KMS-11 (cell line): Measurements from ENCODE around the gene CRK.
A peak's percentile ranks its signal among the peaks of the same experiment; 100 is the strongest.
"Not testable (repeated sequence)": the region's sequence is repeated elsewhere in the genome, so short reads cannot be mapped to it uniquely, and the experiment has no call there.

Source experiments
- H2AFZ ChIP-seq: fragments of 200-600 bp; sonication (generic); 2 replicates; pipeline ENCODE4 v1.6.1; 2016; ENCODE audit warnings: antibody characterized with exemption, mixed run types, low read depth
- H3K27ac ChIP-seq: fragments of 200-600 bp; sonication (generic); 2 replicates; pipeline ENCODE4 v1.6.1; 2016; ENCODE audit warnings: mild to moderate bottlenecking, mixed run types
- H3K27me3 ChIP-seq: fragments of 200-600 bp; sonication (generic); 2 replicates; pipeline ENCODE4 v1.6.1; 2017; ENCODE audit warnings: mild to moderate bottlenecking, low read depth, mixed run types, moderate library complexity; ENCODE audit not compliant: insufficient read depth
- H3K36me3 ChIP-seq: fragments of 200-600 bp; sonication (generic); 2 replicates; pipeline ENCODE4 v1.6.1; 2017; ENCODE audit warnings: mild to moderate bottlenecking, mixed run types; ENCODE audit not compliant: insufficient read depth
- H3K4me1 ChIP-seq: fragments of 200-600 bp; sonication (generic); 2 replicates; pipeline ENCODE4 v1.6.1; 2016; ENCODE audit warnings: mild to moderate bottlenecking, low read depth, mixed run types; ENCODE audit not compliant: poor library complexity, severe bottlenecking
- H3K4me2 ChIP-seq: fragments of 200-600 bp; sonication (generic); 2 replicates; pipeline ENCODE4 v1.7.0; 2016; ENCODE audit warnings: mild to moderate bottlenecking, mixed run types
- H3K4me3 ChIP-seq: fragments of 200-600 bp; sonication (generic); IDR thresholded peaks from 2 replicates; pipeline ENCODE4 v1.6.1; 2017; ENCODE audit warnings: low read depth, low read length, mixed read lengths; ENCODE audit not compliant: insufficient read depth
- H3K79me2 ChIP-seq: fragments of 200-600 bp; sonication (generic); 2 replicates; pipeline ENCODE4 v1.6.1; 2016; ENCODE audit warnings: low read depth, mixed run types; ENCODE audit not compliant: insufficient read depth
- H3K9ac ChIP-seq: fragments of 200-600 bp; sonication (generic); 2 replicates; pipeline ENCODE4 v1.6.1; 2016; ENCODE audit warnings: mild to moderate bottlenecking, mixed run types
- H4K20me1 ChIP-seq: fragments of 200-600 bp; sonication (generic); 2 replicates; pipeline ENCODE4 v1.6.1; 2016; ENCODE audit warnings: mild to moderate bottlenecking, mixed run types; ENCODE audit not compliant: insufficient read depth
- TF ChIP-seq, protein P1 (sequence below): fragments of 200-600 bp; sonication (generic); conservative IDR thresholded peaks from 2 replicates; pipeline ENCODE4 v1.6.1; 2017; ENCODE audit warnings: low read depth, mild to moderate bottlenecking, antibody characterized with exemption, low read length, moderate library complexity, mixed read lengths

Gene CRK

DNA sequence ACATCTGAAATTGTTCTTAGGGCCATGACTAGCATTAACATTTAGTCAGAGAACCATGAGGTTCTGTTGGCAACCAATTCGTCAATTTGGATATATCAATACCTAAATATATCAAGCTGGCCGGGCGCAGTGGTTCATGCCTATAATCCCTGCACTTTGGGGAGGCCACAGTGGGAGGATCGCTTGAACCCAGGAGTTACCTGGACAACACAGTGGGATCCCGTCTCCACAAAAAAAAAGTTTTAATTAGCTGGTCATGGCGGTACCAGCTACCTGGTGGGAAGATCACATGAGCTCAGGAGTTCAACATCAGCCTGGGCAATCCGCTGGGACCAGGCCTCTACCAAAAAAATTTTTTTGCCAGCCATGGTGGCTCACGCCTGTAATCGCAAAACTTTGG, 64.5 kb downstream of the CRK start:
- Histone ChIP-seq H2AFZ (no peak overlapping the region), H3K4me2 (peak overlapping the region; percentile 59; the same call in 1 of the 2 replicates), H3K27ac (peak overlapping the region; percentile 34; the same call in 1 of the 2 replicates), H4K20me1 (peaks cover 87% of the 10 kb centered on the region), H3K79me2 (peaks cover 100% of the 10 kb centered on the region), H3K9ac (no peak overlapping the region), H3K27me3 (no peaks in the 10 kb centered on the region), H3K36me3 (no peaks in the 10 kb centered on the region), H3K4me1 (peaks cover 82% of the 10 kb centered on the region), H3K4me3 (no peak overlapping the region)
- TF ChIP-seq, protein P1, sequence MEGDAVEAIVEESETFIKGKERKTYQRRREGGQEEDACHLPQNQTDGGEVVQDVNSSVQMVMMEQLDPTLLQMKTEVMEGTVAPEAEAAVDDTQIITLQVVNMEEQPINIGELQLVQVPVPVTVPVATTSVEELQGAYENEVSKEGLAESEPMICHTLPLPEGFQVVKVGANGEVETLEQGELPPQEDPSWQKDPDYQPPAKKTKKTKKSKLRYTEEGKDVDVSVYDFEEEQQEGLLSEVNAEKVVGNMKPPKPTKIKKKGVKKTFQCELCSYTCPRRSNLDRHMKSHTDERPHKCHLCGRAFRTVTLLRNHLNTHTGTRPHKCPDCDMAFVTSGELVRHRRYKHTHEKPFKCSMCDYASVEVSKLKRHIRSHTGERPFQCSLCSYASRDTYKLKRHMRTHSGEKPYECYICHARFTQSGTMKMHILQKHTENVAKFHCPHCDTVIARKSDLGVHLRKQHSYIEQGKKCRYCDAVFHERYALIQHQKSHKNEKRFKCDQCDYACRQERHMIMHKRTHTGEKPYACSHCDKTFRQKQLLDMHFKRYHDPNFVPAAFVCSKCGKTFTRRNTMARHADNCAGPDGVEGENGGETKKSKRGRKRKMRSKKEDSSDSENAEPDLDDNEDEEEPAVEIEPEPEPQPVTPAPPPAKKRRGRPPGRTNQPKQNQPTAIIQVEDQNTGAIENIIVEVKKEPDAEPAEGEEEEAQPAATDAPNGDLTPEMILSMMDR, result no peak

DNA sequence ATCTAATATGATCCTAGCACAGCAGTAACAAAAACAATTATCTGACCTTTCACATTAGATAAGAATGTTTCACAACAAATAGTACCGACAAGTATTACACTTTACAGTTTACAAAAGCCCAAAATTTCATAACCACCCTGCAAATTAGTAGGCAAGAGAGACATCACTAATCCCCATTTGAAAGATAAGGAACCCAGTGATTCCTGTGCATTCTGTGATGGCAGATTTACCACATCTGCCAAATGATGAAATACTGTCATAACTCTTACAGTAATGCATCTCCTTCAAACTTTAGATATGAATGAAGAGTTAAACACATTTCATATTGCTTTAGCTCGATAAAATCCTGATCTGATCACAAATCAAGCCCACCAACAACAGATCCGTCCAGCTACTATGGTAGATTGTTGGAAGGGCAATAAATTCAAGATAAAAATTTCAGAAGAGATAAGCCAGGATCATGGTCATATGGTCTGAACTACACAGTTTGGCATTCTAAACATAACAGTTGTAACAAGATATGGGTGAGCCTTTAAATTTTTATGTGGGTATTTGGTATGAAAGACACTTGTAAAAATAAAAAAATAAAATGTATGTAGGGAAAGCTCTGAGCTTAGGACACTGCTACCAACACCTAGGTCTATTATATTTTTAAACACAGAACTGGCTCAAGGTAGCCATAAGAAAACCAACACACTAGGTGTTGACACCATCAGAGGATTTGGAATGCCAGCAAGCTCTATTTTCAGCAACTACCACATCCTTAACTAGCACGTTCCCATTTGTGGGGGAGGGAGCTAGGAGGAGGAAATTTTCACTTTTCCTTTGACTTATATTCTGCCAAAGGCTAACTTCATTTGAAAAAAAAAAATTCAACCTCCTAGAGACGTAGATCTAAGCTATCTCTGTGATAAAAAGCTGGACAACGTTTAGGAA, 65.3 kb downstream of the CRK start:
- peak overlapping the region; percentile 59; the same call in 1 of the 2 replicates for H3K4me2 ChIP-seq
- H3K9ac ChIP-seq, result no peak overlapping the region
- peaks cover 90% of the 10 kb centered on the region for H3K4me1 ChIP-seq
- TF ChIP-seq, protein P1, result no peak
- H3K4me3 ChIP-seq, result no peak overlapping the region
- peak overlapping the region; percentile 34; the same call in 1 of the 2 replicates for H3K27ac ChIP-seq
- no peaks in the 10 kb centered on the region for H3K27me3 ChIP-seq
- peaks cover 100% of the 10 kb centered on the region for H3K79me2 ChIP-seq
- no peak overlapping the region for H2AFZ ChIP-seq
- peaks cover 93% of the 10 kb centered on the region for H4K20me1 ChIP-seq
- no peaks in the 10 kb centered on the region for H3K36me3 ChIP-seq

DNA sequence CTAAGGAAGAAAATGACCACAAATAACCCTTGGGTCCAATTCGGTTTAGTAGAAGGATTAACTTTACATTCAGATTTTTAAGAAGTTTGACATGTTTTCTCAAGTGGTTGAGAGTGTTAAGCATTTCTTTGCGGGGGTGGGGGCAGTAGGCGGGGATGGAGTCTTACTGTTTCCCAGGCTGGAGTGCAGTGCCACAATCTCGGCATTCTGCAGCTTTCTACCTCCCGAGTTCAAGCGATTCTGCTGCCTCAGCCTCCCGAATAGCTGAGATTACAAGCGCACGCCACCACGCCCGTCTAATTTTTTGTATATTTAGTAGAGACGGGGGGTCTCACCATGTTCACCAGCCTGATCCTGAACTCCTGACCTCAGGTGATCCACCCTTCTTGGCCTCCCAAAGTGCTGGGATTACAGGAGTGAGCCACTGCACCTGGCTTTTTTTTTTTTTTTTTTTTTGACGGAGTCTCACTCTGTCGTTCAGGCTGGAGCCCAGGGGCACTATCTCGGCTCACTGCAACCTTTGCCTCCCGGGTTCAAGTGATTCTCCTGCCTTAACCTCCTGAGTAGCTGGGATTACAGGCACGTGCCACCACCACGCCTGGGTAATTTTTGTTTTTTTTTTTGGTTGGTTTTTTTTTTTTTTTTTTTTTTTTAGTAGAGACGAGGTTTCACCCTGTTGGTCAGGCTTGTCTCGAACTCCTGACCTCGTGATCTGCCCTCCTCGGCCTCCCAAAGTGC, 68.4 kb downstream of the CRK start:
- H3K4me2 ChIP-seq, H3K9ac ChIP-seq, H3K36me3 ChIP-seq, H3K27me3 ChIP-seq, H2AFZ ChIP-seq, H3K27ac ChIP-seq, H3K4me3 ChIP-seq: not testable (repeated sequence)
- H3K79me2 ChIP-seq, result peaks cover 100% of the 10 kb centered on the region
- H3K4me1 ChIP-seq, result peaks cover 83% of the 10 kb centered on the region
- peaks cover 93% of the 10 kb centered on the region for H4K20me1 ChIP-seq

DNA sequence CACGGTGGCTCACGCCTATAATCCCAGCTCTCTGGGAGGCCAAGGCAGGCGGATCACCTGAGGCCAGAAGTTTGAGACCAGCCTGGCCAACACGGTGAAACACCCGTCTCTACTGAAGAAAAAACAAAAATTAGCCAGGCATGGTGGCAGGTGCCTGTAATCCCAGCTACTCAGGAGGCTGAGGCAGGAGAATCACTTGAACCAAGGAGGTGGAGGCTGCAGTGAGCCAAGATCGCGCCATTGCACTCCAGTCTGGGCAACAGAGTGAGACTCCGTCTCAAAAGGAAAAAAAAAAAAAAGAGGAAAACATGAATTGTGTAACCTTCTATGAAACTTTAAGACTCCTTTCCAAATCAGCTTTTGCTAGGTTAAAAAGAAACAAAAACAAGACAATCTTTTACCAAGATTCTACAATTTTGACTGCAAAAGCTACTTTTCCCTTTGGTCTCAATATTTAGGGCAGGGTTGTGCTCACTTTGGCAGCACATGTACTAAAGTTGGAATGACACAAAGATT, 69.3 kb downstream of the CRK start:
- not testable (repeated sequence) for H2AFZ ChIP-seq, H3K4me3 ChIP-seq, H3K27ac ChIP-seq, H3K27me3 ChIP-seq, H3K4me2 ChIP-seq, H3K9ac ChIP-seq, H3K36me3 ChIP-seq
- peaks cover 90% of the 10 kb centered on the region for H4K20me1 ChIP-seq
- peaks cover 100% of the 10 kb centered on the region for H3K79me2 ChIP-seq
- H3K4me1 ChIP-seq, result peaks cover 80% of the 10 kb centered on the region

DNA sequence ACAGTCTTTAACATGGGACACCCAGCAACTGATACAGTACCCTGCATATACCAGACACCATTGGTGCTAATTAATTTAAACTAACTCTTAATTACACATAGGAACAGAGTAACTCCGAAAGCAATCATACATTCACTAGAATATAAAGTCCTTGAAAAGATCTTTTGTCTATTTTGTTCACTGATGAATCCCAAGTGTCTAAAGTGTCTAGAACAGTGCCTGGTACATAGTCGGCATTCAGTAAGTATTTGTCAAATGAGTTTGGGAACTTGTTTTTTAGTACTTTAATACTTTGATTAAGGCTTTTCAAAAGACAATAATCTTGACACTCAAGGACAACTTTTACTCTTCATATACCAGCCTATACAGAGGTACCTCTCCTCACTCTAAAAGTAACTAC, 69.8 kb downstream of the CRK start:
- Histone ChIP-seq H3K36me3 (no peaks in the 10 kb centered on the region), H3K27me3 (no peaks in the 10 kb centered on the region), H2AFZ (no peak overlapping the region), H3K9ac (no peak overlapping the region), H3K4me2 (no peak overlapping the region), H3K4me3 (no peak overlapping the region), H3K27ac (no peak overlapping the region), H3K4me1 (peaks cover 80% of the 10 kb centered on the region), H4K20me1 (peaks cover 90% of the 10 kb centered on the region), H3K79me2 (peaks cover 100% of the 10 kb centered on the region)
- TF ChIP-seq, protein P1, result no peak
